ENCODE measurements around the gene ZKSCAN8.
A peak's percentile ranks its signal among the peaks of the same experiment; 100 is the strongest.

The ZKSCAN8 gene

GRCh38 chr6:28142446-28142845, 763 bp downstream of the ZKSCAN8 start:
- Histone ChIP-seq H3K4me1 (ENCODE audit: control insufficient read depth in 1 of 2, insufficient read depth in 1 of 2, low read depth in 1 of 2, low read length in 1 of 2) (peaks cover 25 to 30% of the 10 kb centered on the region in 2 experiments), H3K27ac (no peak overlapping the region), H3K27me3 (peaks cover 3% of the 10 kb centered on the region), H3K36me3 (no peaks in the 10 kb centered on the region), H3K4me3 (ENCODE audit: low read depth in 1 of 2, low read length in 1 of 2) (peak overlapping the region; percentile 63 to 72), H3K9me3 (no peaks in the 10 kb centered on the region)
- TF ChIP-seq CTCF (IDR thresholded peaks at IDR 0.05): no peak

GRCh38 chr6:28145231-28145630, 3.5 kb downstream of the ZKSCAN8 start:
- Histone ChIP-seq H3K27me3 (no peaks in the 10 kb centered on the region), H3K27ac (no peak overlapping the region), H3K36me3 (peaks cover 19% of the 10 kb centered on the region), H3K4me3 (ENCODE audit: low read depth in 1 of 2, low read length in 1 of 2) (no peak overlapping the region), H3K4me1 (ENCODE audit: control insufficient read depth in 1 of 2, insufficient read depth in 1 of 2, low read depth in 1 of 2, low read length in 1 of 2) (peaks cover 17 to 20% of the 10 kb centered on the region in 2 experiments), H3K9me3 (no peaks in the 10 kb centered on the region)
- TF ChIP-seq CTCF (IDR thresholded peaks at IDR 0.05): no peak

- Histone ChIP-seq H3K9me3 (no peaks in the 10 kb centered on the region), H3K27me3 (no peaks in the 10 kb centered on the region), H3K36me3 (peaks cover 65% of the 10 kb centered on the region), H3K4me1 (ENCODE audit: control insufficient read depth in 1 of 2, insufficient read depth in 1 of 2, low read depth in 1 of 2, low read length in 1 of 2) (no peaks in the 10 kb centered on the region), H3K27ac (no peak overlapping the region), H3K4me3 (ENCODE audit: low read depth in 1 of 2, low read length in 1 of 2) (no peak overlapping the region)
- no peak for TF ChIP-seq CTCF (IDR thresholded peaks at IDR 0.05)
Observed at GRCh38 chr6:28152531-28152930, 10.8 kb downstream of the ZKSCAN8 start.

GRCh38 chr6:28153546-28153945, 11.9 kb downstream of the ZKSCAN8 start:
- H3K4me3 ChIP-seq (ENCODE audit: low read depth in 1 of 2, low read length in 1 of 2): no peak overlapping the region
- no peaks in the 10 kb centered on the region for H3K9me3 ChIP-seq
- no peak for TF ChIP-seq CTCF (IDR thresholded peaks at IDR 0.05)
- no peak overlapping the region for H3K27ac ChIP-seq
- no peaks in the 10 kb centered on the region for H3K27me3 ChIP-seq
- H3K4me1 ChIP-seq (ENCODE audit: control insufficient read depth in 1 of 2, insufficient read depth in 1 of 2, low read depth in 1 of 2, low read length in 1 of 2): no peaks in the 10 kb centered on the region
- peaks cover 61% of the 10 kb centered on the region for H3K36me3 ChIP-seq

GRCh38 chr6:28154357-28154756, 12.7 kb downstream of the ZKSCAN8 start:
- H3K4me1 ChIP-seq (ENCODE audit: control insufficient read depth in 1 of 2, insufficient read depth in 1 of 2, low read depth in 1 of 2, low read length in 1 of 2): no peaks in the 10 kb centered on the region
- peaks cover 53% of the 10 kb centered on the region for H3K36me3 ChIP-seq
- H3K4me3 ChIP-seq (ENCODE audit: low read depth in 1 of 2, low read length in 1 of 2): no peak overlapping the region
- TF ChIP-seq CTCF (IDR thresholded peaks at IDR 0.05): no peak
- H3K27me3 ChIP-seq: no peaks in the 10 kb centered on the region
- no peak overlapping the region for H3K27ac ChIP-seq
- no peaks in the 10 kb centered on the region for H3K9me3 ChIP-seq

GRCh38 chr6:28158318-28158717, 16.6 kb downstream of the ZKSCAN8 start:
- no peaks in the 10 kb centered on the region for H3K9me3 ChIP-seq
- H3K4me1 ChIP-seq (ENCODE audit: control insufficient read depth in 1 of 2, insufficient read depth in 1 of 2, low read depth in 1 of 2, low read length in 1 of 2): peaks cover 7 to 11% of the 10 kb centered on the region in 2 experiments
- H3K27me3 ChIP-seq: peaks cover 8% of the 10 kb centered on the region
- TF ChIP-seq CTCF (IDR thresholded peaks at IDR 0.05): no peak
- H3K27ac ChIP-seq: no peak overlapping the region
- peaks cover 19% of the 10 kb centered on the region for H3K36me3 ChIP-seq
- H3K4me3 ChIP-seq (ENCODE audit: low read depth in 1 of 2, low read length in 1 of 2): no peak overlapping the region

Measured in neutrophil (primary cell).